ENCODE data around the gene AMTN.
"Not testable (repeated sequence)": the region's sequence is repeated elsewhere in the genome, so short reads cannot be mapped to it uniquely, and the experiment has no call there.

AMTN gene

GRCh38 chr4:70518269-70518668 is at the start of gene AMTN:
Gene AMTN, plus strand, starts transcription at chr4:70518569. Its CDS starts 209 bp downstream, at chr4:70518778.
- intact Hi-C loops (cut with DNase I) = no loop called here

GRCh38 chr4:70471897-70472296 is 46.5 kb upstream of the AMTN start, which contains the start of gene MUC7:
Gene MUC7, plus strand, starts transcription at chr4:70472197. Its CDS starts 1,825 bp downstream, at chr4:70474022.
- intact Hi-C loops (cut with DNase I) = no loop called here
- no peak for DNase-seq

More at GRCh38 chr4:70518269-70518668, at the start of gene AMTN:
- no peak for DNase-seq

GRCh38 chr4:70473679-70474078 is 44.7 kb upstream of the AMTN start:
- DNase-seq = no peak
- intact Hi-C loops (cut with DNase I) = no loop called here

GRCh38 chr4:70488748-70489147 is 29.6 kb upstream of the AMTN start:
- DNase-seq = no peak
- intact Hi-C loops (cut with DNase I) = no loop called here

GRCh38 chr4:70496231-70496630 is 22.1 kb upstream of the AMTN start:
- no peak for DNase-seq
- intact Hi-C loops (cut with DNase I) = no loop called here

- intact Hi-C loops (cut with DNase I); DNase-seq: not testable (repeated sequence)
Observed at GRCh38 chr4:70501838-70502237, 16.5 kb upstream of the AMTN start.

GRCh38 chr4:70504733-70505132 is 13.6 kb upstream of the AMTN start:
- no peak for DNase-seq
- intact Hi-C loops (cut with DNase I) = loop anchor here (2.0 kb wide), 1 partner anchor 816 kb away; no protein-coding TSS in a partner anchor

GRCh38 chr4:70505151-70505748 is 13.1 kb upstream of the AMTN start:
- intact Hi-C loops (cut with DNase I) = loop anchor here (2.0 kb wide), 1 partner anchor 816 kb away; no protein-coding TSS in a partner anchor

GRCh38 chr4:70508801-70509200 is 9.6 kb upstream of the AMTN start:
- intact Hi-C loops (cut with DNase I) = no loop called here
- no peak for DNase-seq

More at GRCh38 chr4:70505151-70505748, 13.1 kb upstream of the AMTN start:
- peak; percentile 36 to 95 (median 69) for DNase-seq

GRCh38 chr4:70511365-70511764 is 7.0 kb upstream of the AMTN start:
- no peak for DNase-seq

GRCh38 chr4:70515367-70516250 is 2.8 kb upstream of the AMTN start:
- intact Hi-C loops (cut with DNase I) = no loop called here
- DNase-seq = no peak

More at GRCh38 chr4:70511365-70511764, 7.0 kb upstream of the AMTN start:
- intact Hi-C loops (cut with DNase I) = no loop called here

GRCh38 chr4:70518716-70519115 is 347 bp downstream of the AMTN start:
- DNase-seq = no peak
- intact Hi-C loops (cut with DNase I) = no loop called here

GRCh38 chr4:70522626-70523025 is 4.3 kb downstream of the AMTN start:
- intact Hi-C loops (cut with DNase I) = no loop called here
- DNase-seq = no peak

- intact Hi-C loops (cut with DNase I) = no loop called here
- DNase-seq = no peak
Observed at GRCh38 chr4:70530997-70531396, 12.6 kb downstream of the AMTN start.

GRCh38 chr4:70531981-70532380 is 13.6 kb downstream of the AMTN start:
- intact Hi-C loops (cut with DNase I) = no loop called here
- DNase-seq = no peak

- intact Hi-C loops (cut with DNase I) = no loop called here
- DNase-seq = no peak
Observed at GRCh38 chr4:70533211-70533610, 14.8 kb downstream of the AMTN start.

- no peak for DNase-seq
- intact Hi-C loops (cut with DNase I) = no loop called here
Observed at GRCh38 chr4:70533791-70534190, 15.4 kb downstream of the AMTN start.

- DNase-seq; intact Hi-C loops (cut with DNase I): not testable (repeated sequence)
Observed at GRCh38 chr4:70534886-70535285, 16.5 kb downstream of the AMTN start.

GRCh38 chr4:70538869-70539268 is 20.5 kb downstream of the AMTN start:
- intact Hi-C loops (cut with DNase I) = no loop called here
- no peak for DNase-seq

- intact Hi-C loops (cut with DNase I) = no loop called here
- DNase-seq = no peak
Observed at GRCh38 chr4:70544279-70544868, 26.0 kb downstream of the AMTN start.

GRCh38 chr4:70556856-70557255 is 38.5 kb downstream of the AMTN start:
- intact Hi-C loops (cut with DNase I) = no loop called here
- no peak for DNase-seq

Data from posterior cingulate gyrus (tissue), 11 donors.